ENCODE results near the gene FAM76B.

FAM76B gene

DNA sequence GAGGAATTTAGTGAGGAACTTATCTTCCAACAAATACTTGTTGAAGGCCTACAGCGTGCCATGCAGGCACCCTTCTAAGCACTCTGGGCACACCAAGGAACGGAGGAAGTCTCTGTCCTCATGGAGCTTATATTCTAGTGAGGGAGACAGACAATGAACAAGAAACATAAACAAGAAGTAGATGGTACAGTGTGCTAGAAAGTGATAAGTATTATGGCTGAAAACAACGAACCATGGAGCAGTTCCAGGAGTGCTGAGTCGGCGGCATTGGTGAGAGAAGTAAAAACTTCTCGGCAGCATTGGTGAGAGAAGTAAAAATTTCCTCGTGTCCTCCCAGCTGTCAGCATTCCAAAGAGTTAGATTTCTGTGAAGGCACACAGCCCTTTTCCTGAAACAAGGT lies 53.2 kb downstream of the FAM76B start:
- in situ Hi-C loops (cut with HindIII; ENCODE audit: low sequenced_read_pairs) = no loop called here

DNA sequence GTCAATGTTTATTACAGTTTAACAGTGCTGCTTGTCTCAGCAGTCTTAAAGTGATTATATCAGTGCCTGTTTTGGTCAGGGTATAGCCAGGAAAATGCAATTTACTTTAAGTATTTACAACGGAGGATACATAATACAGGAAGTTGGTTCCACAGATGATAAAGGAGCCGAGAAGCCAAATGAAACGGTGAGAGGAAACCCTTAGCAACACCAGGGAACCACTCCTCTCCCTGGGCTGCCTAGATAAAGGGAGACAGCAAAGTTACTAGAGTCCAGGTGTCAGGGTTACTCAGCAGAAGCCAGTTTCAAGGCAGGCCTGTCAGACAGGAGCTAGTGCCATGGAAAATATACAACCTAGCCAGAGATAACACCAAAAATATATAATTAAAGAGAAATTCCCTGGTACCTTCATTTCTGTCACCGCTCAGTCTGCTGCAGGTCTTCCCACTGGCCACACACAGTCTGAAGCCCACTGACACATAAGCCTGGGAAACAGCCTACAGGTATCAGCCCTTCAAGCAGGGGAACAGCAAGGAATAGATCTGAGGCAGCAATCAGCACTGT lies 55.5 kb downstream of the FAM76B start:
- in situ Hi-C loops (cut with HindIII; ENCODE audit: low sequenced_read_pairs) = no loop called here

DNA sequence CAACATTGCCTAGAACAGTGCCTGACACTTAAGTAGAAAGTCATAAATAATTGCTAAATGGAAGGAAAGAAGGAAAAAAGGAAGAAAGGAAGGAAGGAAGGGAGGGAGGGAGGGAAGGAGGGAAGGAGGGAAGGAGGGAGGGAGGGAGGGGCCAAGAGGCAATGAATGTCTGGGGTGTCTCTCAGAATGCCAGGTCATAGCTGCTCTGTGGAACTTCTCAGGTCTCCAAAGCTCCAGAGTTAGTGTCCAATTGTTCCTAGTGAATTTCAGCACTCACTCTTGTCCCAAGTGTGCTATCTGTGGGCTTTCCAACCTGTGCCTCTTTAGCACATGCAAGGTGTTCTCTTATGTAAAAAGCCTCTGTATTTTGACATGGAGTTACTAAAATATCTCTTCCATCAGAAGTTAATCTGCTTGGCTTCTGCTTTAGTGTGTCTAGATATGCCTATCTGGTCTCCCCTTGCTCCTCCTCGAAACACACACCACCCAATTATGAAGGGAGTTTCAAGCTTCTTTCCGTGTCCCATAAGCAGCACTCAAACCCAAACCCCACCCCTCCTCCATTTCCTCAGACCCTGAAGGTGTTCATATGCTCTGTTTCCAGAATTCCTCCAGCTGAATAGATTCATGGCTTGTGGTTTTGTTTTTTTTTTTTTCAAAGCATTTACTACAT lies 56.5 kb downstream of the FAM76B start:
- in situ Hi-C loops (cut with HindIII; ENCODE audit: low sequenced_read_pairs) = no loop called here

DNA sequence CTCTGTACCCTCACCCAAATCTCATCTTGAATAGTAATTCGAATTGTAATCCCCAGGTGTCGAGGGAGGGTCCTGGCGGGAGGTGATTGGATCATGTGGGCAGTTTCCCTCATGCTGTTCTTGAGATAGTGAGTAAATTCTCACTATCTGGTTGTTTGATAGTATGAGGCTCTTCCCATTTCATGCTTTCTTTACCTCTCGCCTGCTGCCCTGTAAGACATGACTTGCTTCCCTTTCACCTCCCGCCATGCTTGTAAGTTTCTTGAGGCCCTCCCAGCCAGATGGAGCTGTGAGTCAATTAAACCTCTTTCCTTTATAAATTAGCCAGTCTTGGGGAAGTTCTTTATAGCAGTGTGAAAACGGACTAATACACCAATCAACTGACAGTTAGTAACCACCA lies 60.1 kb downstream of the FAM76B start:
- in situ Hi-C loops (cut with HindIII; ENCODE audit: low sequenced_read_pairs) = no loop called here

DNA sequence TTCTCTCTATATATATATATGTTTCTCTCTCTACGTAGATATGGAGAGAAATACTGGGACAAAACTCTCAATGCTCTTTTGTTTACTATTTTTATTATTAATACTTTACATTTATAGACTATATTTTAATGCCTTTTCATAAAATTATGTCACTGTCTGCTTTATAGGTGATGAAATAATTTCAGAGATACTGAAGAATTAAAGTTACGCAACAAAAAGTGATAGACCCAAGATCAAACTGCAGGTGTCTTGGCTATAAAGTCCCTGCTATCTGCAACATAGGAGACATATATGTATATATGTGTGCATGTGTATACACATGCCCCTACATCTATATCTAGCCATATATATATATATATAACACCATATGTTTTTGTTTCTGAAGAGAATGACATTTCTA lies 60.8 kb downstream of the FAM76B start:
- in situ Hi-C loops (cut with HindIII; ENCODE audit: low sequenced_read_pairs) = no loop called here

DNA sequence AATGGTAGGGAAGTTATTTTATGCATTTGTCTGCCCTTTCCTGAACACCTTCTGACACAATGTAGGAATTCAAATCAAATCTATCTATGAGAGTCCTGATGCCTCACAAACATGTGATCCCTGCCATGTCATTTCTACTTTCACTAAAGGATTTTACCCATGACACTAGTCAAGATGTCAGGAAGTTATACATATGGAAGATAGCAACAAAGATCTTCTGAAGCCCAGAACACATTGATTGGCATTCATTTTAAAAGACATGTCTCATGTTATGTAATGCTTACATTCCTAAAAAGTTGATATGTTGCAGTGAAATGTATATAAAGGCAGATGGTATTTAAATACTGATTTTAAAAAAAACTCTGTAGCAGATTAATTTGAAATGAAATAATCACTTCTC lies 61.5 kb downstream of the FAM76B start:
- in situ Hi-C loops (cut with HindIII; ENCODE audit: low sequenced_read_pairs) = no loop called here

DNA sequence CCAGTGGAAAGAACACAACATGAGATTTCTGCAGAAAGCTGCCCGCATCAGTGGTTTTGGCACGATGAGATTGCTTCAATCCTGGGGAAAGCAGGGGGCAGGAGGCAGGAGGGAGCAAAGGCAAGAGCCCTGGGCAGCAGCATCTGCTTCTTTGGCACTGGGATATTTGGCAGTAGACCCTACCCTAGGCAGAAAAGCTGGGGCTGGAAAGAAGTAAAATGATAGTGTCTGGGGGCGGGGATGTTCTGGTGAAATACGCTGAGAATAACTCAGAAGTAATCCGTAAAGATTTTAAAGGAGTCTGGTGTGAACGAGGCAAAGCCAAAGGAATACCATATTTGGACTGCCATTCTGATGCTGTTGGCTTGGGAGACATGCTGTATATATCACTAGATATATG lies 62.0 kb downstream of the FAM76B start:
- in situ Hi-C loops (cut with HindIII; ENCODE audit: low sequenced_read_pairs) = no loop called here

DNA sequence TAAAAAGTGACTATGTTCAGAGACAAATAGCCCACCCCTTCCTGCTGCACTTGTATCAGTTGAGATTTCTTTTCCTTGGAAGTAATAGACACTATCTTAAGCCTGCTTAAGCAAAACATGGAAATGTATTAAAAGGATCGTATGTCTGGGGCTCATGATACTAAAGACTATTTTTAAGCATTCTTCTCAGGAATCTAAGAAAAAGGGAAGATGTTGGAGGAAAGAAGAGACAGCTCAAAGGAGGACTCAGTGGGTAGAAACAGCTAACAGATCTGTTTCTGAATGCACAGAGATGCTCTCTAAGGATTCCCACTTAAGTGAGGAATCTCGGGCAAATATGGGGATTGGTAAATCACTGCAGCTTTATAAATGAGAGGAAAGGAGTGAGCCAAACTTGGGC lies 62.5 kb downstream of the FAM76B start:
- in situ Hi-C loops (cut with HindIII; ENCODE audit: low sequenced_read_pairs) = no loop called here

DNA sequence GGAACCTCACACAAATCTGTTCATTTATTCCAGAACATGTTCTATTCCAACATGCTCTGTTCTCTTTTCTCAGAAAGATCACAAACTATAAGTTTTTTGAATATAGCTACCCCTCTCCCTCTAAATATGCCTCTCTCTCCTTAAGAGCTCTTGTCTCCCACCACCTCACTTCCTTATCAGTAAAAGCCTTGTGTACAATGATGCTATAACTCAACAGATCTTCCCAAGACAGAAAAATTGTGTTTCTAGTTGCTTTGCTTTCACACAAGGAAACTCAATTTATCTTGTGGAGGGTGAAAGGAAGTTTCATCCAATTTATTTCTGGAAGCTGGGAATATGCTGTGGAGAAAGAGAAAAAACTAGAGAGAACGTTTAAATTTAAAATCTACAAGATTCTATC lies 64.4 kb downstream of the FAM76B start:
- in situ Hi-C loops (cut with HindIII; ENCODE audit: low sequenced_read_pairs) = no loop called here

DNA sequence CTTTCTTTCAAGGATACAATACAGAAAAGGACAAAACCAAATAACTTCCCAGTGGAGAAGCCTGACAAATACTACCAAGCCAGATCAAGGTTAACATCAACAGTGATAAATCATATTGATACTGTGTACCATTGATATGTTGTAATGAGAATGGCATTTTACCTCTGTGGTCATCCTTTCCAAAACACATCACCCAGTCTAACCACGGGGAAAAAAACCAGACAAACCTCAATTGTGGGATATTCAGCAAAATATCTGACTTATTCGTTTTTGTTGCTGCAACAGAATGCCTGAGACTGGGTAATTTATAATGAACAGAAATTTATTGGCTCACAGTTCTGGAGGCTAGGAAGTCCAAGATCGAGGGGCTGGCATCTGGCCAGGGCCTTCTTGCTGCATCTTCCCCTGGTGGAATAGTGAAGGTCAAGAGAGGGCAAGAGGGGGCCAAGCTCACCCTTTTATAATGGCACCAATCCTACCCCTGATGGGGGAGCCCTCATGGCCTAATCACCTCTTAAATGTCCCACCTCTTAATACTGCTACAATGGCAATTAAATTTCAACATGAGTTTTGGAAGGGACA lies 66.1 kb downstream of the FAM76B start:
- in situ Hi-C loops (cut with HindIII; ENCODE audit: low sequenced_read_pairs) = loop anchor here (25.0 kb wide), 1 partner anchor 561 kb away; no protein-coding TSS in a partner anchor

DNA sequence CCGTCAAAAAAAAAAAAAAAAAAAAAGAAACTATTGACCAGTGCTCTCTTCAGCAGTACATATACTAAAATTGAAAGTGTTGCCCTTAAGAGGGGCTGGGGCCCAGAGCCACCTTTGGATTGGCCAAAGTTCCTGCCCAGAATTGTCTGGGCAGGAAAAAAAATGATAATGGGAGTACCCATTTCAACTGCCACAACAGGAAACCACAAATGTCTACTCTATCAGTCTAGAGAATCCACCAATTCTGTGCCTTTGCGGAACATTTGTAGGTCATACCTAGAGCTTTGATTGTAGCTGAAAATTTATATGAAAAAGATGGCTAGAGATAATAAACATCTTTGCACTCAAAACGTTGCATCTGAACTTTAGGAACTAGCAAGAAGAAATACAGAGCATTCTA lies 69.4 kb downstream of the FAM76B start:
- in situ Hi-C loops (cut with HindIII; ENCODE audit: low sequenced_read_pairs) = loop anchor here (25.0 kb wide), 1 partner anchor 558 kb away; no protein-coding TSS in a partner anchor
